ENCODE results near the gene CTSZ. TPM values are rescaled to one million over a fixed set of nuclear protein-coding genes. Genes with fewer than 3 reads are reported as not detected.

Gene CTSZ
- total and polyA plus RNA-seq, 2 of the 8 experiments (the other 6 are each of a cell fraction or from before 2014, with no cell fraction given) = 32.8 to 34.0 TPM

DNA sequence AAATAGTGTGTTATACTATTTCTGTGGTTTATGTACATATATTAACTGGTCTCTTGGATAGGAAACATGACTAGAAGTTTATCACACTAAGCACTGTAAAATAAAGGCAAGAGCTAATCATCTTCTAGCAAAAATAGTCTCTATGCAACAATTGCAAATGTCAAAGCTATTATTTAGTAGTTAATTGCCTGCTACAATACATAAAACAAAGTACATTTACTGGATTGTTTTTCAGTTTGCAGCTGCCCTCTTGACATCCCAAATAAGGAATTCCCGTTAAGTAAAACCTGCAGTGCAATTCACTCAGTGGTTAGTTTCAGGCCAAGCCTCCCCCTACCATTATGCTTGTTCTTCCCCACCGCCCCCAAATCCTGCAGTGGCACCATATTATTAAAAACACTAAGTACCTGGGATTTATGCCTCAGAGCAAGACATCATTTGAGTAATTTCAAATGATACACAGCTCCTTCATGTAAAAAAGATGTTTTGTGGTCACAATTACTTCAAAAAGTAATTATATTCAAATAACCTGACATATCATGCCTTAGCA lies 26.6 kb upstream of the CTSZ start:
- Histone ChIP-seq H2BK5ac (ENCODE audit: low read depth, low read length) (no peak overlapping the region), H3K36me3 (ENCODE audit: control insufficient read depth in 2 of 4, insufficient read depth in 4 of 4, low read length in 3 of 4) (peaks cover 2 to 54% (median 15%) of the 10 kb centered on the region in 4 experiments; a peak in 5 of 8 replicates), H2AK5ac (ENCODE audit: low read depth, low read length) (no peak overlapping the region), H2BK20ac (ENCODE audit: low read length) (no peak overlapping the region), H3K79me2 (ENCODE audit: control insufficient read depth in 1 of 2, insufficient read depth in 2 of 2, low read length in 2 of 2) (peaks cover 6 to 15% of the 10 kb centered on the region in 2 experiments; a peak in 3 of 4 replicates), H3K23ac (ENCODE audit: insufficient read length) (no peak overlapping the region), H3K79me1 (ENCODE audit: low read depth, low read length) (peaks cover 2% of the 10 kb centered on the region), H2BK12ac (ENCODE audit: low read depth, low read length) (no peak overlapping the region), H3K4me2 (ENCODE audit: insufficient read depth in 1 of 2, low read depth in 2 of 2, low read length in 2 of 2) (no peak overlapping the region; a peak in 1 of 4 replicates), H3K14ac (ENCODE audit: insufficient read length) (no peak overlapping the region), H3K4ac (replicated peaks; ENCODE audit: insufficient read length, low read depth, low read length) (no peak overlapping the region), H3K18ac (ENCODE audit: extremely low read depth, low read length) (no peak overlapping the region), H3K4me1 (replicated peaks in 1 of 4; ENCODE audit: control insufficient read depth in 3 of 4, insufficient read depth in 4 of 4, low read length in 3 of 4) (peaks cover 0 to 6% (median 1%) of the 10 kb centered on the region in 4 experiments; a peak in 3 of 7 replicates), H2BK120ac (replicated peaks; ENCODE audit: low read depth, low read length) (no peak overlapping the region), H3K4me3 (ENCODE audit: extremely low read depth in 1 of 4, insufficient read depth in 2 of 4, low read depth in 3 of 4, low read length in 4 of 4) (no peak overlapping the region), H3K27me3 (replicated peaks in 1 of 4; ENCODE audit: control insufficient read depth in 3 of 4, extremely low read depth in 1 of 4, insufficient read depth in 3 of 4, low read length in 3 of 4) (peaks cover 0 to 5% (median 1%) of the 10 kb centered on the region in 4 experiments; a peak in 2 of 7 replicates), H4K91ac (replicated peaks; ENCODE audit: insufficient read length, low read length) (no peak overlapping the region), H2AFZ (ENCODE audit: low read length) (no peak overlapping the region), H4K5ac (ENCODE audit: insufficient read length, low read depth, low read length) (no peak overlapping the region), H4K8ac (ENCODE audit: extremely low read depth, insufficient read depth, low read length) (no peak overlapping the region), H3K23me2 (ENCODE audit: low read depth, low read length) (peaks cover 5% of the 10 kb centered on the region), H4K20me1 (replicated peaks in 1 of 2; ENCODE audit: control insufficient read depth in 1 of 2, insufficient read depth in 2 of 2, low read length in 2 of 2) (peaks cover 2 to 7% of the 10 kb centered on the region in 2 experiments), H3K9me3 (ENCODE audit: insufficient read depth in 2 of 2, low read depth in 1 of 2, low read length in 1 of 2) (no peaks in the 10 kb centered on the region), H2BK15ac (ENCODE audit: low read length) (no peak overlapping the region), H3K56ac (replicated peaks; ENCODE audit: insufficient read length, low read depth, low read length) (no peak overlapping the region), H3K27ac (ENCODE audit: low read depth, low read length) (no peak overlapping the region), H3K9ac (replicated peaks in 1 of 4; ENCODE audit: extremely low read depth in 1 of 4, low read depth in 3 of 4, low read length in 3 of 4) (no peak overlapping the region)
- CTCF ChIA-PET (ENCODE audit: partially characterized antibody) = interaction anchor here (0.6 to 1.7 kb wide), 7 partner anchors 9 to 379 kb away, joined by 3 to 5 read pairs (median 4); no protein-coding TSS in a partner anchor
- DNase-seq (ENCODE audit: low read depth in 1 of 2, low spot score in 2 of 2) = no peak
- FAIRE-seq = no peak
- POLR2A ChIA-PET (ENCODE audit: partially characterized antibody) = interaction anchor here (0.6 to 3.1 kb wide), 6 partner anchors 9 to 147 kb away, joined by 3 to 28 read pairs (median 4); partner anchors contain the start of gene PRELID3B
- WGBS, 2 experiments (ENCODE audit: extremely low coverage in 1 of 2, insufficient coverage in 1 of 2, insufficient read length in 1 of 2, insufficient replicate concordance in 2 of 2, low coverage in 1 of 2, low lambda C conversion rate in 2 of 2, missing lambda C conversion rate in 1 of 2) = 96% methylated on average over 2 of the region's 2 CpGs; no CpG with 5 or more reads in 1 of the 2 experiments
- no peak for TF ChIP-seq NANOG (IDR thresholded peaks at IDR 0.05; ENCODE audit: insufficient read depth, low read depth, low read length, poor library complexity, severe bottlenecking)
- no peak for TF ChIP-seq HDAC6 (IDR thresholded peaks at IDR 0.05; ENCODE audit: low read depth, low read length)
- no peak for TF ChIP-seq CREB1 (IDR thresholded peaks at IDR 0.05)
- TF ChIP-seq SP1 (IDR thresholded peaks at IDR 0.05; ENCODE audit: low read depth, low read length) = no peak
- TF ChIP-seq, protein P1, sequence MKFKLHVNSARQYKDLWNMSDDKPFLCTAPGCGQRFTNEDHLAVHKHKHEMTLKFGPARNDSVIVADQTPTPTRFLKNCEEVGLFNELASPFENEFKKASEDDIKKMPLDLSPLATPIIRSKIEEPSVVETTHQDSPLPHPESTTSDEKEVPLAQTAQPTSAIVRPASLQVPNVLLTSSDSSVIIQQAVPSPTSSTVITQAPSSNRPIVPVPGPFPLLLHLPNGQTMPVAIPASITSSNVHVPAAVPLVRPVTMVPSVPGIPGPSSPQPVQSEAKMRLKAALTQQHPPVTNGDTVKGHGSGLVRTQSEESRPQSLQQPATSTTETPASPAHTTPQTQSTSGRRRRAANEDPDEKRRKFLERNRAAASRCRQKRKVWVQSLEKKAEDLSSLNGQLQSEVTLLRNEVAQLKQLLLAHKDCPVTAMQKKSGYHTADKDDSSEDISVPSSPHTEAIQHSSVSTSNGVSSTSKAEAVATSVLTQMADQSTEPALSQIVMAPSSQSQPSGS (IDR thresholded peaks at IDR 0.05; ENCODE audit: low read length) = no peak
- TF ChIP-seq POU5F1 (IDR thresholded peaks at IDR 0.05; ENCODE audit: low read depth, low read length) = no peak
- TF ChIP-seq NRF1 (IDR thresholded peaks at IDR 0.05; ENCODE audit: low read depth, low read length) = no peak

Measured in H1 (cell line).